Activated gamma-delta T cell treated with anti-CD3 and anti-CD28 coated beads, Interleukin-2, amount 50 U/mL, for 16 hours (primary cell): ENCODE measurements around the gene NCF2.

Source experiments
- DNase-seq: peaks from one replicate; pipeline ENCODE4 v3.0.0-alpha.2; 2020; ENCODE audit warnings: low read depth

Gene NCF2

DNA sequence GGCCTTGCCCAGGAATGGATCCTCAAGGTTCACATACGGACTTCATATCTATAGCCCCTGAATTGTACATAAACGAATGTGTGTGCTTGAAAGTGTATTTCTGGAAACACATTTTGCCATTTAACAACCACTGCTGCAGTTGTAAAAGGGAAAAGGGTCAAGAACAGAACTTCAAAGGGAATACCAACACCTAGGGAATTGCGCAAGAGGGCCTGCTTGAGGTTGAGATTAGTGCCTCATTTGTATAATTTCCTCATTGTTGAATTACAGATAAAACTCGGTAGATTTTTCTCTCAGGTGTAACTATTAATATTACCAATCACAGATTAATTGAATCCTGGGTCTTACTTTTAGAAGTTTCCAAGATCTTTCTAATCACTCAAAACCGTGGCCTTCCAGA lies 6.1 kb downstream of the NCF2 start:
- no peak for DNase-seq

DNA sequence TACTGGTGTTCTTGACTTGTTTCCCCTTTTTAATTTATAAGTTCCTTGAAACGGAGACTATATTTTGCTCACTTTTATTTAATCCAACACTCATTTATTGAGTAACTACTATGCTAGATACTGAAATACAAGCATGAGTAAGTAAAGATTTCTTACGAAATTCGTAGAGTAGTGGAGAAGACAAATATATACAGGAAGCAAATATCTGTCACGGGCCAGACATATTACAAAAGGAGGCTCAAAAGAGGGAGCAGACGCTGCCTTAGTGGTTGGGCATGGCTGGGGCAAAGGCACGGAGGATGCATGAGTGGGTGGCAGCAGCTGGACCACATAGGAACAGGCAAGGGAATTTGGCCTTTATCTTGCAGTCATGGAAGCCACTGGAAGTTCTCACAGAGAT lies 6.8 kb downstream of the NCF2 start:
- no peak for DNase-seq

DNA sequence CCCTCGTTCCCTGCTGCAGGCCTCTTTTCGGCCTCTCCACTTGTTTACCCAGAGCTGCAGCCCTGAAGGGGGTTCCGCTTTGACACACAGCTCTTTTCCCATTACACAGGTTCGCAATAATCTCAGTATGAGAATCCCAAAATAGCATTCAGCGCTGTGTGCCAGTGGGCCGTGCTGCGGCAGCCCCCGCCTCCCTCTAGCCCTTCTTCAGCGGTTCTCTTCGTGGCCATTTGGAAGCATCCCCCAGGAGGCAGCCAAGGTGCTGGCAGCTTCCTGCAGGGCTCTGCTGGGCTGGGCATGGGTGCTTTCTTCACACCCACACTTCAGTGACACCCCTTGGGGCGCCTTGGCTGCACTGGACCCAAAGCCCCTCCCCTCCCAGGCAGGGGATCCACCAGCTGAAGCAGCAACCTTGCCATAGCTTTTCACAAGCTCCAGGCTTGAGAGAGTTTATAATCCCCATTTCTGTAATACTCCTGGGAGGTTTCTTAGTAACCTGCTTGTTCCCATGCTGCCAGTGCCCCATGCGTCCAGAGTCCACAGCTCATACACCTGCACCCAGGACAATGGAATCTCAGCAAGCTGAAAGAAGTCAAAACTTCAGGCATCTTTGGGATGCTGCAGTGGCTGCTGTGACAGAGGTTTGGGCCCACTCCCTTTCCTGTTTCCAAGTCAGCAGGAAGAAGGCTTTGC lies 8.1 kb downstream of the NCF2 start:
- no peak for DNase-seq

DNA sequence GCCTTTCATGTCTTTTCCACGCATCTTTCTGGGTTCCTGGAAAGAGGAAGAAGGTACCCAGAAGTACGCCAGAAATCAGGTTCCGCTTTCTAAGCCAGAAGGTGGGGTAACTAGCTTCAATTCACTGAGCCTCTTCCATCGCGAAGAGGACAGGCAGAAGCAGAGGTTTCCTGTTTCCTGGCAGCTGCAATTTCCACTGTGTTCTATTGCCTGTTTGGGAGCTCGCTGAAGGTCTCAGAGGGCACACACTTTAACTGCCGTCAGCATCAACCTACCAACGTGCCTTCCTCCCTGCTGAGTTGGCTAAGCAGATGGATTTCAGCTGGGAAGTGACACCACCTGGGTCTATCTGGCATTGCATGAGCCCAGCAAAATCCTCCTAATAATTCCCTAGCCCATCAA lies 10.0 kb downstream of the NCF2 start:
- no peak for DNase-seq

DNA sequence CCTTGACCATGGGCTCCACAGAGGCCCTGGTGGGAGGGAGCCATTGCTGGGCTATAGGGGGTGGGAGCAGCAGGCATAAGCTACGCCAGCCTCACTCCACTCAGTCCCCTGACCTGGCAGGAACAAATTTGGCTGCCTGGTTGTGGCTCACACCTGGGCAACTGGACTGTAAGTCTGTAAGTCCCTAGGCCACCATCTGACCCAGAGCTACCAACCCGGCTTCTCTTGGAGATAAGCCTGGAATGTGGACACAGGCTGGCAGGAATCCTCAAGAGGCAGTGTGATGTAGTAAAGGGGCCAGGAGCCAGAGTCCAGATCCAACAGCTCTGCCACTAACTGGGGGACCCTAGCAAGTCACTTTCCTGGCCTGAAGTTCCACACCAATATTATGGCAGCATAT lies 11.4 kb downstream of the NCF2 start:
- DNase-seq, result no peak

DNA sequence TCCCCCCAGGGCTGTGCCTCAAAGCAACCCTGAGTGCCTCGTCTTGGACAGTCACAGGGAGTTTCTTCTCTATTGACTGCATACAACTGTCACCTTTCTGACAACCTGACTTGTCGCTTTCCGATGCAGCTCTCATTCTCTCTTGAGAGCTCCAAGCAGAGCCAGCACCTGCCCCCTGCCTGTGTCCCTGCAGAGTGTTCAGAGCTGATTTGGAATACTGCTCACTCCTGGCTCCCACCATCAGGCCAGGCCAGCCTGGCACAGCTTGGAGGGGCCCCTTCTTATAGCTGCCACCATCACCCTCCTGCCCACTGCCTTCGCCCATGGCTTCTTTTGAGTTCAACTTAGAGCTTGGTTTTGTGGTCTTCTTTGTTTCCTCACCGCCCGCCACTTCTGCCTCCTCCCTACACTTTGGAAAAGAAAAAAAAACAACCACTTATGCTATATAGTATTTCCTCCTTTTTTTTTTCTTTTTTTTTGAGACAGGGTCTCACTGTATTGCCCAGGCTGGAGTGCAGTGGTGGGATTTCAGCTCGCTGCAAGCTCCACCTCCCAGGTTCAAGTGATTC lies 12.3 kb downstream of the NCF2 start:
- DNase-seq, result no peak

DNA sequence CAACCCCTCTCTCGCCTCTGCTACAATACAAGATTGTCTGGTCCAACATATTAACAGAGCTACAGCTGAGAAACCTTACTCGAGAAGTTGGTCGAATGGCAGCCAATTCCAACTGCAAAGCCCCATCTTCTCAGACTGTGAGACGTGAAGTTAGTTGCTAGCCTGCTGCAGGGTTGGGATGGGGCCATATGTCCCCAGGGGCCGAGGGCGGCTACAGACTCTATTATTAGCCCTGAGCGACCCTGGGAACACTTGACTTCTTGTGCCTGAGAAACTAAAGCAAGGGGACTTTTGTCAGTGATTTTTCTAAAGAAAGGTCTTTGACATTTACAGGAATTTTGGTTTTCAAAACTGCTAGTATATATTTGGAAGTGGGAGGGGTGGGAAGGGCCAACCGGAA lies 13.7 kb downstream of the NCF2 start:
- no peak for DNase-seq

DNA sequence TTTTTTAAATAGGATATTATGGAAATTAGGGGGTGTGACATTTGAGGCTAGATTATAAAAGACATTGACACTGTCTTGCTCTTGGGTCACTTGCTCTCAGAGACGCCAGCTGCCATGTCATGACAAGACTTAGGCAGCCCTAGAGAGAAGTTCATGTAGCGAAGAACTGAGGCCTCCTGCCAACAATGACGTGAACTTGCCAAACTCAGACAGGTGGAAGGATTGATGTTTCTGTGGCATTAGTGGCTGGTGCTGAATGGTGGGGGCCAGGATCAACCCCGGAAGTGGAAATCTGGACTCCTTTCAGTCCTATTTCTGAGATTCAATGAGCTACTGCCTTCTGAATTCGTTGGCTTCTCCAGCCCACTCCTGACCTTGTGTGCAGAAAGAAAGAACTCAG lies 14.7 kb downstream of the NCF2 start:
- DNase-seq, result no peak

DNA sequence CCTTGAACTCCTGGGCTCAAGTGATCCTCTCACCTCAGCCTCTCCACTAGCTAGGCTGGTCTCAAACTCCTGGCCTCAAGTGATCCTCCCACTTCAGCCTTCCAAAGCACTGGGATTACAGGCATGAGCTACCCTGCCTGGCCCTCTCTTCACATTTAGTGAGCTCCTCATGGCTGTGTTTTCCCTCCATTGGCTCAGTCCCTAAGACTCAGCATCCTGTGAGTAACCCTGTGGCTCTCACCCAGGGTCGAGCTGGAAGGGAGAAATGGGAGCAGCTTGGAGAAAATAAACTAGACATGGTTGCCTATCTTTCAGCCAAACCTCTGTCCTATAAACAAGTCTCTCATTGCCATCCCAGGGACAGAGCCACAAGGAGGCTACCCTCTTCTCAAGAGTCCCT lies 17.5 kb downstream of the NCF2 start:
- DNase-seq, result no peak

DNA sequence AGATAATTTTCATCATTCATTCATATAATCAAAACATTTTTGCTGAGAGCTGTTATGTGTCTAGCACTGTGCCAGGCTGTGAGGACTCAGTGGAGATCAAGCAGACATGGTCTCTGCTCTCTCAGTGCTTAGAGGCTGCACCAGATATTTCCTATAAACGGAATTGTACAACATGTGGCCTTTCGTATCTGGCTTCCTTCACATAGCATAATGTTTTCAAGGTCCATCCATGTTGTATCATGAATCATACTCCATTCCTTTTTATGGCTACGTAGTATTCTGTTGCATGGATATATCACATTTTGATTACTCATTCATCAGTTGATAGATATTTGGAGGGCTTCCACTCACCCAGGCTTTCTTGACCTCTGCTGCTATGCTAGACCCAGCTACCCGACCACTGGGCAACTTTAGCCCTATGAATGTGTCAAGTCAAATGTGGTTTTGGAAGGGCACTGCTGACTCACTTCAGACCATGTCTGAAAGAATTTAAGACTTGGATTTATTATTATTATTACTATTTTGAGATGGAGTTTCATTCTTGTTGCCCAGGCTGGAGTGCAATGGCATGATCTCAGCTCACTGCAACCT lies 18.5 kb downstream of the NCF2 start:
- no peak for DNase-seq

DNA sequence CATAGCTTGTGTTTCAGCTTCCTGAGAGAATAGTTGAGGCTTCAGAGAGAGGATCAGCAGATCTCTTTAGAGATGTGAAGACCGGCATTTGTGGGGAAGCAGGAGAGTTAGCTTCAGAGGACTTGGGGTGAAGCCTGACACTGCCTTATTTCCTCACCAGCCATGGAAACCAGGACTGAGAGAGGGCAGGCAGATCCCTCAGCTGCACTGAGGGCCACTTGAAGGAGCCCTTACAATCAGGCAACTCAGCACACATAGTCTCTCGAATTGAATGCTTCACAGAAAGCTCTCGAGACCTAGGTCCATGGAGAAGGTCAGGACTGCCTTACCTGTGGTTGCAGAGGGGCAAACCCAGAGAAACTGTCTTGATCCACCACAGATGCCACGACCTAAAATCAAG lies 19.8 kb downstream of the NCF2 start:
- DNase-seq, result no peak

DNA sequence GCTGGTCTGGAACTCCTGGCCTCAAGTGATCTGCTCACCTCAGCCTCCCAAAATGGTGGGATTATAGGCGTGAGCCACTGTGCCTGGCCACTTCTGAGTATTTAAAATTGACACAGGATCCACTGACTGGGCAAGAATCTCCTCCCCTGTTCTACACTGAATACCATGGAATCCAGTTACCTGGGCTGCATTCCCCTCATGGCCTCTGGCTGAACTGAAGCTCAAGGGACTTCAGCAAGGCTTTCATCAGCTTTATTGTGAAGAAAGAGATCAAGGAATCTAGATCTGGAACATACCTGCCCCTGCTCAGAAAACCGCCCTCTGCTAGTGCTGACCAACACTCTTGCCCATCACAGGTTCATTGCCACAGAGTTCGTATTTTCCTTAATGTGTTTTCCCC lies 20.5 kb downstream of the NCF2 start:
- no peak for DNase-seq

DNA sequence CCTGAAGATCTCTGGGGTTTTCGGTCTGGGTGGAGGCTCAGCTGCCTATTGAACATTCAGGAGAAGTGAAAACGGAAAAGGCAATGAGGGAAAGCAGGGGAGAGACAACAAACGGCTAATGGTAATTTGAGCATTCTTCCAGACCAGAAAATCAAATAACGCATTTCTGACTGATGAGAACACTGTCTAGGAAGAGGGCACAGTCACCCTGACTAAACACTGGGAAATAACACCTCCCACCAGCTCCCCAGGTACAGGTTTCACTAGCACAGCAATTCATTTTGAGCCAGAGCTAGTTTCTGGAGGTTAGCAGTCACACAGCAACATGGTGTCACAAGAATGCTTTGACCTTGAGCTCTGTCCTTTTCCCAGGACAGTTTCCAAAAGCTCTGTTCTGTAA lies 21.1 kb downstream of the NCF2 start:
- DNase-seq, result no peak

DNA sequence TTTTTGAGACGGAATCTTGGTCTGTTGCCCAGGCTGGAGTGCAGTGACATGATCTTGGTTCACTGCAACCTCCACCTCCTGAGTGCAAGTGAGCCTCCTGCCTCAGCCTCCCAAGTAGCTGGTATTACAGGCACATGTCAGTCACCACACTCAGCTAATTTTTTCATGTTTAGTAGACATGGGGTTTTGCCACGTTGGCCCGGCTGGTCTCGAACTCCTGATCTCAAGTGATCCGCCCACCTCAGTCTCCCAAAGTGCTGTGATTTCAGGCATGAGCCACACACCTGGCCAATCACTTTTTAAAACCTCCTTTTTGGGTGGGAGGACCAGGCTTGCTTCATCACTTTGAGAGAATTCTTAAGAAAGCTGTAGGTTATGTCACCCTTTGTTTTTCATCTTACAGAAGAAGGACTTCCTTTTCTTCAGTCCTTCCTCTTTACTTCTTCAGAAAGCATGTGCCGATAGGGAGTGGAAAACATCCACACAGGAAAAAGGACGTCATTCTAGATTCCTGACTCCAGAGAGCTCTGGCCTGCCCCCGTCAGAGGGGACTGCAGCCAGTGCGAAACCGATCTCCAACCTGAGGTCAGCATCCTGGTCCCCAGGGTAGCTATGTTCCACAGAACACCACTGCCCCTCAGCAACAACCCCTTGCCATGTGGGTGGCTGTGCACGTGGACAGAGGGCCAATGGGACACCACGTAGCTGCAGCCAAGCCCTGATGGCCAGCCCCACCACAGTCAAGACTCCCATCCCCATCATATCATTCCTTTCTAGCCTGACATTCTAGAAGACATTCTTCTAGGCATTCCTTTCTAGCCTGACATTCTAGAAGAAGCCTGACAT lies 21.9 kb downstream of the NCF2 start:
- DNase-seq, result no peak

DNA sequence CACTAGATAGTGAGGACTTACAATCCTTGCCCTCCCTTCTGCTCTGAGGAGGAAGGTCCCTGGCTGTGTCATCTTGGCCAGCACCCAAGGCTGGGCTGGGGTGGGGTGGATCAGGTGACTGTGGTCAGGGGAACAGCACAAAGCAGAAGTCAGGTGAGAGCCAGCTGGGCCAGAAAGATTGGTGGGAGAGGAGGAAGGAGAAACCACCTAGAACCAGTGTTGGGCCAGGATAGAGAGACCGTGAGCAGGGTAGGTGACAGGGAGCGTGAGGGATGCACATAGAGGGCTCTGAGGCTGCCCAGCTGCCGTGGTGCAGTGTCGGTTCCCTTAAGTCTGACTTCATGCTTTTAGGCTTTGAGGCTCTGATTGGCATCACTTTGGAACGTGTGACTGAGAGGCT lies 22.7 kb downstream of the NCF2 start:
- DNase-seq, result no peak

DNA sequence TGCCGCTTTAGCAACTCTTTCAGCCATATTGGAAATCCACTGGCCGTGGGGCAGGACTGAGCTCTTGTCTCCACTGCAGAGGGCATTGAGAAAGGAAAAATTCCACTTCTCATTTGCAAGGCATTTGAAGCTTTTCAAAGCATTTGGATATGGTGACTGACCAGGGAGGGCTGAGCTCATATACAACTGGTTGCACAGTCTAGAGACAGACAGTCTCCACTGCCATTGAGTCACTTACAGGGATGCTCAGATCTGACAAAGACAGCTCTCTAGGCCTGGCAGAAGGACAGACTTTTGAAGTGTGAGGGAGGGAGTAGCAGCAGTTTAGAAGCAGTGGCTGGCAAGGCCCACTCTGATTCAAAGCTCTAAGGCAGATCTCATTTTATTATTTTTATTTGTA lies 24.2 kb downstream of the NCF2 start:
- DNase-seq, result no peak

DNA sequence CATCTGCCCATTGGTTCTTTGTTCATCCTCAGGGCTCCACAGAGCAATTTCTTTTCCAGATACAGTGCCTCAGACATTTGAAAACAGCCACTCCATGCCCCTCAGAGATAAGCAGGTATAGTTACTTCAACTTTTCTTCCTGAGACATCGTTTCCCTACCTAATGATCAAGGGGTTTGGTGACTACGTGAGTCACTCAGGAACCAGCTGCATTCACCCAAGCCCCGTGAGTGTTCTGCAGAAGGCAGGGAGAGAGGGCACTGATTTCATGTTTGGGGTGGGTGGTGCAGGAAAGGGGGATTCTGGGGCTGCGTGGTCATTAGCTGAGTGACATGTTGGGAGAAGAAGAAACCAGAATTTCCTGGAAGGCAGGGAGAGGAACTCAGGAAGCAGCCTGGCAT lies 25.0 kb downstream of the NCF2 start:
- no peak for DNase-seq

DNA sequence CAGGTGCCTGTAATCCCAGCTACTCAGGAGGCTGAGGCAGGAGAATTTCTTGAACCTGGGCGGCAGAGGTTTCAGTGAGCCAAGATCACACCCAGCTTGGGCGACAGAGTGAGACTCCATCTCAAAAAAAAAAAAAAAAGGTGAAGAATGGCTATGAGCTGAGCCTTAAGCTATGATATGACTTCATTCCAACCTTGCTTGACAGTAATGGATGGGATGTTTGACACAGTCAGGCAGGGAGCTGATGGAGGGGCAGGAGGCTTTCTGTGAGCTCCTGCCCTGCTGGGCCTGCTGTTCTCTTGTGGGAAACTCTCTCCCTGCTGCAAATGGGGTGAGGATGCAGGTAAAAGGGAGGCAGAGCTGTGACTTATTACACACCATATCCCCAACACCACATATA lies 27.6 kb downstream of the NCF2 start:
- DNase-seq, result no peak

DNA sequence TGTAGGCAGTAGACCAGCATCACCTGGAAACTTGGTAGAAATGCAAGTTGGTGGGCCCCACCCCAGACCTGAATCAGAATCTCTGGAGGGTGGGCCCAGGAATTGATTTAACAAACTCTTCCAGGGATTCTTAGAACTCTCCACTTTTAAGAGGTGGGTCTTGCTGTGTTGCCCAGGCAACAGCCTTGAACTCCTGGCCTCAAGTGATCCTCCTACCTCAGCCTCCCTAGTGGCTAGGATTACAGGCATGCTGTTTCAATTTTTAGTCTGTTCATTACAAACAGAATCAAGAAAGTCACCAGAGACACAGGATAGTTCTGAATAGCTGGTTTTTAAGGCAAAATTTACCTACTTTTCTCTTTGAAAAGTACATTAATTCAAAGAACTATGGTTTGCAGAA lies 31.2 kb downstream of the NCF2 start:
- DNase-seq, result no peak

DNA sequence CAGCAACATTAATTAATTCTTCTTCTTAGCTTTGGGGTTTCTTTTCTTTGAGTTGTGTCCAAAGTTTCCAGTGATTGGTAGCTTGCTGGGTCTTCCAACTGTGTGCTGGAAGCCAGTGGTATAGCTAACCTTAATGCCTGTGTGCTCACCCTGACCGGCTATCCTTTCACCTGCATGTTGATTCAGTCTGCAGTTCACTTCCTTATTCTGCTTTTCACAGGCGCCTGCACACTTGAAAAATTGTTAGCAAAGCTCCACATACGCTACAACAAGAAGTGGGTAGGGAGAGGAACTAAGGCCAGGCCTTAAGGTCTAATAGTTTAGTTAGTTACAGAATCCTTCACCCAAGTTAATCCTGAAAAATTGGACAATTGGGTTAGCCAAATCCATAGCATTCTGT lies 35.7 kb downstream of the NCF2 start:
- DNase-seq, result no peak

DNA sequence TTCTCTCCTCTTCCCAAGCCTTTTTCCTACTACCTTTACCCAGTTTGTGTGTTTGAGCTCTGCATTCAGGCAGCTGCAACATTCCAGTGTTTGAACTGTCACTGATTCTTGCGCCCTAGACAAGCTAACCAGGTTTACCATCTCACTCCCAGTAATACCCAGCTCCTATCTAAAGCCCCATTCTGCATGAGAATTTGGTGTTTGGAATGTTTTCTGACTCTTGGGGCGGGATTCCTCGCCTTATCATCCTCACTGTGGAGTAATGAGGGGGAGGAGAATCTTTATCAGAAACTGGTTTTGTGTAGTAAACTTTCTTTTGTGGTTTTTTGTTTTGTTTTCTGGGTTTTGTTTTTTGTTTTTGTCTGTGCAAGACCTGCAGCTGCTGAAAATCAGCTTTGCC lies 36.5 kb downstream of the NCF2 start:
- DNase-seq, result no peak

DNA sequence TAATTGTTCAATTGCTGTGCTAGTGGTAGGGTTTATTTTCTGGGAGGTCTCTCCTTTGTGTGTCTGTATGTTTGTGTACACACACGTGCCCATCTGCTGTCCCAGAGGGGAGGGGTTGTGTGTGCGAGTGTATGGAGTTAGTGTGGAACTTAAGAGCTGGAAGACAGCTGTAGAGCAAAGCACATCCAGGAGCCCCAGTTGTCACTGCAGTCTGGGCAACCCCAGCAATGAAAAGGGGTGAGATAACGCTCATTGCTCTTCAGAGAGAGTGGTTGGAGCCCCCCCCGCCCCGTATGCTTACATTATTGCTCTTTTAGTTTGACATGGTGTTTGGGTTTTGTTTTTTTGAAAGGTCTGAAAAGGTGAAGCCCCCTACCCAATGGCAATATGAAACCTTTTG lies 36.9 kb downstream of the NCF2 start:
- no peak for DNase-seq

DNA sequence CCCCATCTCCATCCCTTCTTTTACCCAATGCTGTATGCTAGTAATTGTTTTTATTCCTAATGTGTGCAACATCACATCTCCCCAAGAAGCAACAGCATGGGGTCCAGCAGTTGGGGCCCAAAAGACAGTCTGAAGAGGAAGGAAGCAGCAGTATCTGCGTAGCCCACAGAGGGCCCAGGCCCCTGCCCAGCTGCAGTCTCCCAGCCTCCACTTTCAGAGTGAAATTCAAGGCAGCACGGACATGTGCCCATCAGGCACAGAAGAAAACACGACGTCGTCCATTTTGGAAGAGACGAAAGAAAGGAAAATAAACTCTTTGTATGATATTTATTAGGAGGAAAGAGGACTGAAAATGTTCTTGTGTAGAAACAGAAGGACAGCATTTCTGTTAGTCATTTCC lies 37.4 kb downstream of the NCF2 start:
- no peak for DNase-seq
